ENCODE results near the gene FOLR1. TPM values are rescaled to one million over a fixed set of nuclear protein-coding genes. Genes with fewer than 3 reads are reported as not detected.

The FOLR1 gene
- total RNA-seq, 1 experiment from 2014 or later: not detected

DNA sequence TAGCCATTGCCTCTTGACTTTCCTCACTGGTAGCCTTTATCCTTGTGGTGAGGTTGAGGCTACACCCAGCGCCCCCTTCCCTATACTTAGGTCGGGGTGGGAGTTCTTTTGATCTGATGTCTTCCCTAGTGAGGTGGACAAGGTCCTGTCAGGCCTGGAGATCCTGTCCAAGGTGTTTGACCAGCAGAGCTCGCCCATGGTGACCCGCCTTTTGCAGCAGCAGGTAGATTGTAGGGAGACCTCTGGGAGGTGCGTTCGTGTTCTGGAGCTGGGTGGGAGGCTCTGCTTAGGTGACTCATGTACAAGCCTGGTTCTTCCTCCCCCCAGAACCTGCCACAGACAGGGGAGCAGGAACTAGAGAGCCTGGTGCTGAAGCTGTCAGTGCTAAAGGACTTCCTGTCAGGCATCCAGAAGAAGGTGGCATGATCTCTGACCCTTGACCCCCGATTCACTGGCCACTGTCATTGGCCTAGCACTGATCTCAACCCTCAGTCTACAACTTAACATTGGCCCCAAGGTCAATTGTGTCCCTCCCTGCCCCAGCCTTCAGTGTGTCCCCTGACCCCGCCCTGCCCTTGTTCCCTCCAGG, 37.5 kb downstream of the FOLR1 start:
- ChIA-PET POLR2A (ENCODE audit: low non-redundant PET) (no interaction called here), CTCF (no interaction called here)
- TF ChIP-seq EZH2 (IDR thresholded peaks at IDR 0.05; ENCODE audit: borderline replicate concordance, low read depth, low read length, poor library complexity, severe bottlenecking): no peak
- TF ChIP-seq, protein P1, sequence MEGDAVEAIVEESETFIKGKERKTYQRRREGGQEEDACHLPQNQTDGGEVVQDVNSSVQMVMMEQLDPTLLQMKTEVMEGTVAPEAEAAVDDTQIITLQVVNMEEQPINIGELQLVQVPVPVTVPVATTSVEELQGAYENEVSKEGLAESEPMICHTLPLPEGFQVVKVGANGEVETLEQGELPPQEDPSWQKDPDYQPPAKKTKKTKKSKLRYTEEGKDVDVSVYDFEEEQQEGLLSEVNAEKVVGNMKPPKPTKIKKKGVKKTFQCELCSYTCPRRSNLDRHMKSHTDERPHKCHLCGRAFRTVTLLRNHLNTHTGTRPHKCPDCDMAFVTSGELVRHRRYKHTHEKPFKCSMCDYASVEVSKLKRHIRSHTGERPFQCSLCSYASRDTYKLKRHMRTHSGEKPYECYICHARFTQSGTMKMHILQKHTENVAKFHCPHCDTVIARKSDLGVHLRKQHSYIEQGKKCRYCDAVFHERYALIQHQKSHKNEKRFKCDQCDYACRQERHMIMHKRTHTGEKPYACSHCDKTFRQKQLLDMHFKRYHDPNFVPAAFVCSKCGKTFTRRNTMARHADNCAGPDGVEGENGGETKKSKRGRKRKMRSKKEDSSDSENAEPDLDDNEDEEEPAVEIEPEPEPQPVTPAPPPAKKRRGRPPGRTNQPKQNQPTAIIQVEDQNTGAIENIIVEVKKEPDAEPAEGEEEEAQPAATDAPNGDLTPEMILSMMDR (conservative IDR thresholded peaks at IDR 0.05; ENCODE audit: low read depth, low read length): no peak
- no TSS peak for BruUV-seq (replicated peaks)
- Histone ChIP-seq H3K4me3 (ENCODE audit: low read depth, low read length, poor library complexity, severe bottlenecking) (no peak overlapping the region), H3K27me3 (replicated peaks; ENCODE audit: insufficient read depth, low read depth, low read length, poor library complexity) (no peaks in the 10 kb centered on the region), H3K9me3 (ENCODE audit: low read depth, low read length, poor library complexity, severe bottlenecking) (no peaks in the 10 kb centered on the region), H3K27ac (ENCODE audit: low read depth, low read length, poor library complexity, severe bottlenecking) (no peak overlapping the region), H3K36me3 (ENCODE audit: insufficient read depth, low read length, poor library complexity, severe bottlenecking) (peaks cover 45% of the 10 kb centered on the region), H3K4me1 (ENCODE audit: insufficient read depth, low read length, poor library complexity, severe bottlenecking) (no peaks in the 10 kb centered on the region)
- intact Hi-C loops (cut with micrococcal nuclease; ENCODE audit: unreplicated experiment): no loop called here
- no peak for DNase-seq (ENCODE audit: low spot score)

DNA sequence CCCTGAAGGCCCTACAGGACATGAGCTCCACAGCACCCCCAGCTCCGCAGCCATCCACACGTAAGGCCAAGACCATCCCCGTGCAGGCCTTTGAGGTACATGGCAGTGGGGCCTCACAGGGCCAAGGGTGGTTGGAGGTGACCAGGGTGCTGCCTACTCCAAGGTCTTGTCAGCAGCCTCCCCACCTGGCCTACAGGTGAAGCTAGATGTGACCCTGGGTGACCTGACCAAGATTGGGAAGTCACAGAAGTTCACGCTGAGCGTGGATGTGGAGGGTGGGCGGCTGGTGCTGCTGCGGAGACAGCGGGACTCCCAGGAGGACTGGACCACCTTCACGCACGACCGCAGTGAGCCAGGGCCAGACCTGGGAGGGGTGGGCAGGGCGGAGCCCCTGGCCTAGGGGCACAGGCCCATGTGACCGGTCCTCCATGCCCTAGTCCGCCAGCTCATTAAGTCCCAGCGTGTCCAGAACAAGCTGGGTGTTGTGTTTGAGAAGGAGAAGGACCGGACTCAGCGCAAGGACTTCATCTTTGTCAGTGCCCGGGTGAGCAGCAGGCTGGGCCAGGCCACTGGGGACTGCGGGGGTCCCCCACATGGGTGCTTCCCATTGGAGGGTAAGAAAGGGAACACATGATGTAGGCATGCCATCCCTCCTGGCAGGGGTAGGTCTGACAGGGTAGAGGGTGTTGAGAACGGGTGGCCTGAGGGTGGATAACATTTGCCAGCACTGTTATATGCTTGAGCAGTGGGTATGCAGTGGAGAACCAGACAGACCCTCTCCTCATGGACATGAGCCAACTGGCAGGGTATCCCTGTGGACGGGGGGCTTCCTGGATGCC, 38.2 kb downstream of the FOLR1 start:
- Histone ChIP-seq H3K27me3 (replicated peaks; ENCODE audit: insufficient read depth, low read depth, low read length, poor library complexity) (no peaks in the 10 kb centered on the region), H3K36me3 (ENCODE audit: insufficient read depth, low read length, poor library complexity, severe bottlenecking) (peaks cover 50% of the 10 kb centered on the region), H3K27ac (ENCODE audit: low read depth, low read length, poor library complexity, severe bottlenecking) (no peak overlapping the region), H3K4me1 (ENCODE audit: insufficient read depth, low read length, poor library complexity, severe bottlenecking) (no peaks in the 10 kb centered on the region), H3K9me3 (ENCODE audit: low read depth, low read length, poor library complexity, severe bottlenecking) (no peaks in the 10 kb centered on the region), H3K4me3 (ENCODE audit: low read depth, low read length, poor library complexity, severe bottlenecking) (no peak overlapping the region)
- intact Hi-C loops (cut with micrococcal nuclease; ENCODE audit: unreplicated experiment): no loop called here
- no peak for DNase-seq (ENCODE audit: low spot score)
- ChIA-PET POLR2A (ENCODE audit: low non-redundant PET) (no interaction called here), CTCF (no interaction called here)
- TF ChIP-seq, protein P1 (conservative IDR thresholded peaks at IDR 0.05; ENCODE audit: low read depth, low read length): no peak
- no peak for TF ChIP-seq EZH2 (IDR thresholded peaks at IDR 0.05; ENCODE audit: borderline replicate concordance, low read depth, low read length, poor library complexity, severe bottlenecking)
- no TSS peak for BruUV-seq (replicated peaks)

DNA sequence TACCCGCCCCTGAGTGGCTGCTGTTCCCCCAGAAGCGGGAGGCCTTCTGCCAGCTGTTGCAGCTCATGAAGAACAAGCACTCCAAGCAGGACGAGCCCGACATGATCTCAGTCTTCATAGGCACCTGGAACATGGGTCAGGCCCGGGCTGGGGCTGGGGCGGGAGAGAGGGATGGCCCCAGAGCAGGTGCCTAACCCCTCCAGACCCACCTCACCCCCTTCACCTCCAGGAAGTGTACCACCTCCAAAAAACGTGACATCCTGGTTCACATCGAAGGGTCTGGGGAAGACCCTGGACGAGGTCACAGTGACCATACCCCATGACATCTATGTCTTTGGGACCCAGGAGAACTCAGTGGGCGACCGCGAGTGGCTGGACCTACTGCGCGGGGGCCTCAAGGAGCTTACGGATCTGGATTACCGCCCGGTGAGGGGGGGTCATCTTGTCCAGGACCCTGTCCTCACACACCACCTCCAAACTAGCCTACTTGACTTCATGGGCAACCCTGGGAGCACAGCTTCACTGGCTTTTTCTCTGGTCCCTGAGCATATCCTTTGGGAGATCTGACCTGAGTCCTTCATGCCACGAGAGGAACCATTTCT, 38.9 kb downstream of the FOLR1 start:
- TF ChIP-seq, protein P1 (conservative IDR thresholded peaks at IDR 0.05; ENCODE audit: low read depth, low read length): no peak
- TF ChIP-seq EZH2 (IDR thresholded peaks at IDR 0.05; ENCODE audit: borderline replicate concordance, low read depth, low read length, poor library complexity, severe bottlenecking): no peak
- Histone ChIP-seq H3K4me1 (ENCODE audit: insufficient read depth, low read length, poor library complexity, severe bottlenecking) (no peaks in the 10 kb centered on the region), H3K27me3 (replicated peaks; ENCODE audit: insufficient read depth, low read depth, low read length, poor library complexity) (no peaks in the 10 kb centered on the region), H3K9me3 (ENCODE audit: low read depth, low read length, poor library complexity, severe bottlenecking) (no peaks in the 10 kb centered on the region), H3K36me3 (ENCODE audit: insufficient read depth, low read length, poor library complexity, severe bottlenecking) (peaks cover 55% of the 10 kb centered on the region), H3K27ac (ENCODE audit: low read depth, low read length, poor library complexity, severe bottlenecking) (no peak overlapping the region), H3K4me3 (ENCODE audit: low read depth, low read length, poor library complexity, severe bottlenecking) (no peak overlapping the region)
- no TSS peak for BruUV-seq (replicated peaks)
- intact Hi-C loops (cut with micrococcal nuclease; ENCODE audit: unreplicated experiment): no loop called here
- CTCF ChIA-PET: no interaction called here
- no peak for DNase-seq (ENCODE audit: low spot score)
- POLR2A ChIA-PET (ENCODE audit: low non-redundant PET): no interaction called here

Measured in A673 (cell line).